Inferior parietal cortex (tissue), 1 donor: ENCODE measurements around the gene TAF4.

Experiments
- DNase-seq: peaks from one replicate; pipeline ENCODE4 v3.0.0-alpha.2; 2016; ENCODE audit errors: extremely low spot score

Gene TAF4

DNA sequence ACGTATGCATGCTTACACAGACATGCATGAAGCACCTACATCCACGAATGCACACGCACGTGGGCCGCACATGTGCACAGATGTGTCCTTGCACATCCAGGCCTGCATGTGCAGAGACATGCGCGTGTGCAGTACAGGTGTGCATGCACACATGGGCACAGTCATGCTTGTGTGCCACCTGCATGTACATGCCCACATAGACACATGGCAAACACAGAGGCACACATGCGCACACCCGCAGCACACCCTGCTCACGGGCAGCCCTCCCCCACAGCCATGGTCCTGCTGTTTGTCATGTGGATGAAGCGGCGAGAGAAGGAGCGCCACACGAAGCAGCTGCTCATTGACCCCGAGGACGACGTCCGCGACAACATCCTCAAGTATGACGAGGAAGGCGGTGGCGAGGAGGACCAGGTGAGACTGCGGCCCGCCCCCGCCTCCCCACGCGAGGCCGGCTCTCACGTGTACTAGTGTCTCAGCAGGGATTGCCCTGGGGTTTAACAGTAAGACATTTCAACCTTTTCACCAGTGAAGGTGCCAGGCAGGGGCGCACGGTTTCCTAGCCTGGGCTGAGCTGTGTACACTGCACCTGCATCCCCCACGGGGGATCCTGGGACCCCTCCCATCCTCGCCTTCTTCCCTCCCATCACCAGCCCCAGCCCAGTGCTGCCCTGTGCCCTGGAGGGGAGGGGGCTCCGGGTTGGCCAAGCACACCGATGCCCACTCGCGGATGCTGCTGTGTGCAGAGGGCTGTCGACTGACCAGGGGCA lies 132.8 kb downstream of the TAF4 start:
- no peak for DNase-seq

DNA sequence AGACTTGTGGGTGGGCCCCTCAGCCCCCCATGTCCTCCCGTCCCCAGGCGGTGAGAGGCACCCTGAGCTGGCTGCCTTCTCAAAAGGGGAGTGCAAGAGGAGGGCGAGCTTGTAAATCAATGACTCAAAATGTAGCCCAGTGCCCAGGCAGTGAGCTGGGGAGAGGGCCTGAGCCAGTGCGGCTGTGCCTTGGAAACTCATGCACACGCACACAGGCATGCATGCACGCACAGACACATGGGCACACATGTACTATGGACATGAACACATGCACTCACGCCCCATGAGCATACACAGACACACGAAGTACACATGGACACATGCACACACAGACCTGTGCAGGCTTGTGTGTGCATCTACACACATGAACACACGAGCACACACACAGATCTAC lies 133.5 kb downstream of the TAF4 start:
- no peak for DNase-seq

DNA sequence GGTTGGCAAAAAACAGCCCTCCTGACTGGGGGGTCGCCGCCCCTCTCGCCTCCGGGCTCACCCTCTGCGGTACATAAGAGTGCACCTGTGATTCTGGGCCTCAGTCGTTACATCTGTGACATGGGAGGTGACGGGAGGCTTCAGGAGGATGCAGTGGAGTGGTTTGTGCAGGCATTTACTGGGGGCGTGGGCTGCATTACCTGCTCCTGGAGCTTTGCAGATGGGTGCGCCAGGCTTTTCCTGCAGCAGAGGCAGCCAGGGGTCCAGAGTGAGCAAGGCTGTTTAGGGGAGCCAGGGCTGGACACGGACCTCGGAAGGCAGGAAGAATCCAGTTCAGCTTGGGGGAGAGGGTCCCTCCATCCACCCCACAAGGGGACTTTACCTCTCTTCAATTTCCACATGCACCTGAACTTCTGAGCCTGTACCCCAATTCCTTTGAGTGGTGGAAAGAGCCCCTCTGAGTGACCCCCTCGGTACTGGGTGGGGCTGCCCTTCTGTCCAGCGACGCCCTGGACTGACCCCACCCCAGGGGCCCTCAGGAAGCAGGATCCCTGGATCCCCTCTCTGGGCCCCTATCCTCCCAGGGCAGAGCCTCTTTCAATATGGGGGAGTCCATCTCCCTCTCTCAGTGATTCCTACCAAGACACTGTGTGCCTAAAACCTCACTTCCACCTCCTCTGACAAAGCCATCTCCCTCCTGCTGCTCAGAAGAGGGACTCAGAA lies 134.0 kb downstream of the TAF4 start:
- no peak for DNase-seq

DNA sequence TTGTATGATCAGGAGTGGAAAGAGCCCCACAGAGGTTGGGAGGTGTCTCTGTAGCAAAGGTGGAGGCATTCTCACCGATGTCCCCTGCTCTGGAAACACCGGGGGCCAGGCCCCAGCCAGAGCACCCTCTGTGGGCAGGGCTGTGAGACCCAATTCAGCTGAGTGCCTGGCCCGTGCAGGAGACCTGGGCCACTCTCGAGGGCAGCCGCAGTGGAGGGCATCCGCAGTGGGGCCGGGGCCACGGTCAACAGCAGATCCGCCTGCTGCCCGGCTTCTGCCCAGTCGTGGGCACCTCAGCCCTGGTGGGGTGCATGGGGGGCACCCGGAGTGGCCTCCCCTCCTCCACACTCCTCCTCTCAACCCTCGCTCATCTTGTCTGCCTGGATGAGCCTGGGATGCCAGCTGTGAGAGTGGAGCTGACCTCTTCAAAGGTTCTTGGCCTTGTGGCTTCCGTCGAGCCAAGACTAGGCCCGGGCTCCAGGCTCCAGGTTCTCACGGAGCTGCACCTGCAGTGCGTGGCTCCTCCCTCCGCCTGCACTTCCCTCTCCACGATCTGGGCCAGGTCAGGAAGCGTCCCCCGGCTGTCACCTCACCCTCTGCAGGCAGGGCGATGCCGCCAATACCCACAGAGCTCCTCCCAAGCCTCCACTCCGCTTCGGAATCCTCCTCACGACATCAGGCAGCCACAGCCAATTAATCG lies 134.8 kb downstream of the TAF4 start:
- no peak for DNase-seq

DNA sequence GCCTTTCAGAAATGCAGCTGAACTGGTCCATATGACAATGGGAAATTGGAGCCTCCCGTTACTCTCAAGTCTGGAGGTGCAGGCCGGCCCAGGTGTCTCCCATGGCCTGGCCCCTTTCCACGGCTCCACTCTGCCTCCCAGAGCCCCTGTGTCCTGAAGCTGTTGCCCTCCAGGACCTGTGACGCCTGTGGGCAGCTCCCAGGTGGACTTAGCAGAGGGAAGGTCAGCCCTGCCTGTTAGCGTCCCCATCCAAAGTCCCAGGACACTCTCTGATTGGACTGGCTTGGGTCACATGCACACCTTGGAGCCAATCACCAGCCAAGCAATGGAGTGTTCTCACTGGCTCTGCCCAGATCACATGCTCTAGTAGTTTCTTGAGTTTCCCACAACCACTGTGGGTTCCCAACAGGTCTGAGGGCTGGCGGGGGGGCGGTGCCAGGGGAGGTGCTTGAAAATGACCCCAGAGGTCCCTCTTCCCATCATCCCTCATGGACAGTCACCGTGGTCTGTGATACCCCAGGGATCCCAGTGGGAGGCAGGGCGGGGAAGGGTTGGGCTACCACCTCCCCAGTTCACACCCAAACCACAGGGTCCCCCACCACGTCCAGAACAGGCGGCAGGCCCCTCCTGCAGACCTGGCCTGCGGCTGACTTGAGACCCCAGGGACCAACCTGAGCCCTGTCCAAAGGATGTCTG lies 135.6 kb downstream of the TAF4 start:
- no peak for DNase-seq

DNA sequence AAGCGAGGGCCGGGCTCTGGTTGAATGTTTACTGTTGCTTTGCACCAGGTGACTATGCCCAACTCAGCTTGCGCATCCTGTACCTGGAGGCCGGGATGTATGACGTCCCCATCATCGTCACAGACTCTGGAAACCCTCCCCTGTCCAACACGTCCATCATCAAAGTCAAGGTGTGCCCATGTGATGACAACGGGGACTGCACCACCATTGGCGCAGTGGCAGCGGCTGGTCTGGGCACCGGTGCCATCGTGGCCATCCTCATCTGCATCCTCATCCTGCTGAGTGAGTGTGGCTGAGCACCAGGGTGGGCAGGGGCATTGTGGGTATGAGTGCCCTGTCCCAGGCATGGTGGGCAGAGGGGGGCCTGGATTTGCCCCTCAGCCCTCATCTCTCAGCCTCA lies 136.1 kb downstream of the TAF4 start:
- DNase-seq: no peak

DNA sequence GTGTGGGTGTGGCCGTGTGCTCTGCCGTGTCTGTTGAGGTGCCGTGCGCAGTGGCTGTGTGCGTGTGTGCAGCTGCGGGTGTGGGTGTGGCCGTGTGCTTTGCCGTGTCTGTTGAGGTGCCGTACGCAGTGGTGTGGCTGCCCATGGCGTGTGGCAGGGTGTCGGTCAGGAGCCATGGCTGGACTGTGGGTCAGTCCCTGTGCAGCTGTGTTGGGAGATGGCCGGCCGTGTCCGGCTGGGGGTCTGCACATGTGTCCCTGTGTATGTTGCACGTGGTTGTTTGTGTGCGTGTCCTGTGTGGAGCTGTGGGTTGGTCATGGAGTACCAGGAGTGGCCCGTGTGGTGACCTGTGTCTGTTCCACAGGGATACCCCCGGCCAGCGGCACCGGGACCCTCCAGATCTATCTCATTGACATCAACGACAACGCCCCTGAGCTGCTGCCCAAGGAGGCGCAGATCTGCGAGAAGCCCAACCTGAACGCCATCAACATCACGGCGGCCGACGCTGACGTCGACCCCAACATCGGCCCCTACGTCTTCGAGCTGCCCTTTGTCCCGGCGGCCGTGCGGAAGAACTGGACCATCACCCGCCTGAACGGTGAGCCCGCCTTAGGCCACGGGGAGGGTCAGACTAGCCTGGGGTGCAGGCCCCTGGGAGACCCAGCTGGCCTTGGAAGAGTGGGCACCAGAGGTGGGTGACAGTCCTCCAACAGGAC lies 137.7 kb downstream of the TAF4 start:
- DNase-seq: no peak

DNA sequence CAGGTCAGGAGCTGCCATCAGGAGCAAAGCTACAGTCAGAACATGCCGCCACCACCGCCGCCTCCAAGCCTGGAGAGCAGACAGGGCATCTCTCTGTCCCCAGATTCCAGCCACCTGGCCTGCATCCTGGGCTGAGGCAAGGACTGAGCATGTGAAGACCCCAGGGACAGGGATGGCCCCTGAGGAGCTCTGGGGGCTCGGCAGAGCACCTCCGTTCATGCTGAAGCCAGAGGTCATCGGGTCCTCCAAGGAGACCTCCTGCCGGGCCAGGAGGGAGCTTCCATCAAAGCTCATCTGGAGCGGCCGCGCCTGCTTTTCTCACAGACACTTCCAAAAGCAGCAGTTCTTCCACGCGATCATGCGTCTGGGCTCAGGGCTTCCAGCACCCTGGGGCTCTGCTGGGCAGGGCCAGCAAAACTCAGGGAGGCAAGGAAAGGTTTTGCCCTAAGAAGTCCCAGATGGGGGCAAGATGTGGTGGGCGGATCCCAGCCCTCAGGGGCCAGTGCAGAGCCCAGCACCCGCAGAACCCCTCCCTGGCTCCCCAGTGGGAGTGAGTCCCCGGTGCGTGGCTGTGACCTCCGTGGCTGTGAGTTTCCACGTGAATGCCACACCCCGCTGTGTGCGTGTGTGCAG lies 138.4 kb downstream of the TAF4 start:
- DNase-seq: no peak

DNA sequence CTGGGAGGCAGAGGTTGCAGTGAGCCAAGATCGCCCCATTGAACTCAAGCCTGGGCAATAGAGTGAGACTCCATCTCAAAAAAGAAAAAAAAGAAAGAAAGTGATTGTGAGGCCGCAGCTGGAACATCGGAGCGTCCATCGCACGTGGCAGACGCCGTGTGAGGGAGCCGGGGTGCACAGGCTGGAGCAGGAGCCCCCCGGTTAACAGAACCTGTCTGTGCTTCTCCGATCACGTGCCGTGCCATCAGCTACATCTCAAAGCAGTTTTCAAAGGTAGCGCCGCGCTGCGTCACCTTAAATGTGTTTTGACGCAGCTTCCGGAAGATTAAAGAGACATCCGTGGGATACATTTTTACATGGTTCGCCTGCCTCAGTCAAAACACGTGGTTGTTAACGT lies 138.9 kb downstream of the TAF4 start:
- DNase-seq: no peak

DNA sequence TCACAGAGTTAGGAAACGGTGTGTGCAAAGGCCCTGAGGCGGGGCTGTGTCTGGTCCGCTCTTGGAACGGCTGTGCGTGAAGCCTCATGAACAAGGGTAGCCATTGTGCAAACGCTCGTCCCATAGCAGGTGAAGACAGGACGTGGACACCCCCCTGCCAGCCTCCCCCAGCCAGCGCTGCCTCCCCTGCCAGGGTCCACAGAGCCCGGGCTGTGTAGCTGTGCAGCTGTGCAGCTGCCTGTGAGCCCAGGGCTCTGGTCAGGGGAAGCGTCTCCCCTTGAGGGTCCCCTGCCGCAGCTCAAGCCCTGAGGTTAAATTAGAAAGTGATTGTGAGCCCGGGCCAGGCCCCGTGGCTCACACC lies 139.4 kb downstream of the TAF4 start:
- DNase-seq: no peak

DNA sequence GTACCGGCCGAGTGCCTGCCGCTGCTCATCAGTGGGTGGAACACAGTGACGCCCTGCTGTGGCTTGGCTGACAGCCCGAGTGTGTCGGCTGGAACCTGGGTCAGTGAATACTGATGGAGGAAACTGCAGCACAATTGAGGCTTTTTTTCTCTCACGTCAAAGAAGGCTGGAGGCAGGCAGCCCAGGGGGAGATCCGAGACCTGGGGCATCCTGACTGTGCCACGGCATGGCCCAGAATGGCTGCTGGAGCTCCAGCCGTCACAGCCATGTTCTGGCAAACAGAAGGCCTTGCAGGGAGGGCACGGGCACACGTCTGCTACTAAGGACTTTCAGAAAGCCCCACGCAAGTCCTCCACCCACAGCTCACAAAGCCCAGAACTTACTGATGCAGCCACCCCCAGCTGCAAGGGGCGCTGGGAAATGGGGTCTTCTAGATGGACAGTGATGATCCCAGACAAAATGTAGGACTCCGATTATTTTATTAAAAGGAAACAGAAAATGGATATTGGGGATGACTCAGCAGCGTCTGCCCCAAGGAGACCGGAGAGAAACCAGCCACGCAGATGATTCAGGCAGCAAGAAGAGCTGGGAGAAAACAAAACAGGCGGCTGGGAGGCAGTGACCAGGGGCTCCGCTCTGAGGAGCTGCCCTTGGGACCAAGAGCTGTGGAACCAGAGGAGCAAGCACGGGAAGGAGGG lies 140.0 kb downstream of the TAF4 start:
- DNase-seq: no peak

DNA sequence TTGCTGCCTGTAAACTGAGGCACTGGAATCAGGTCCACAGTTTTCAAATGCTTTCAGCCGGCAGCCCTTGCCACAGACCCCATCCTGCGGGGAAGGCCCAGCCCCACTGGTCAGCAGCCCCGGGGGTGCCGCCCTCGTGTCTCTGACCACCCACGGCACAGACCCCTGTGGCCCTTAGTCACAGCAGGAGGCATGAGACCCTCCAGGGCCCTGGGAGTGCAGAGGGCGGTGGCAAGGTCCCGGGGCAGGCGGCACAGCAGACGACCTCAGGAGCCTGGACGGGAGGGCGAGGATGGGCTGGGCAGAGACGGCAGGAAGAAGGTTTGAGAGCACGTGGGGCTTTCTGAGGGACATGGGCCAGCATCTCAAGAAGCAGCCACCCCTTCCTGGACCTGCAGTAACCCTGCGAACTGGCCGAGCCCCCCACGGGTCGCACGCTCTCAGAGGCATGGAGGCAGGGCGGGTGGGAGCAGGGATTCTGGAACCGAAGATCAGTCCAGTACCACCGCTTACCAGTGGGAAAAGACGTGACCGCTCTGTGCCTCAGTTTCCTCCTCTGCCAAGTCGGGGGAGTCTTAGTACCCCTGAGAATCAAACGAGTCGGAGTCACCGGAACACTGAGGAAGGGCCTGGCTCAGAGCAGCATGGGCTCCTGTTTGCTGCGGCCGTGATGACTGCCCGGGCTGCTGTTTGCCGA lies 140.7 kb downstream of the TAF4 start:
- DNase-seq: no peak
